HEK293T (cell line): ENCODE data around the gene TRIM33.

Source experiments
- CTCF ChIA-PET: fragments of 350-600 bp; formaldehyde crosslinking; extraction: SDS; loops from one replicate; lab custom pipeline; 2021; ENCODE audit warnings: antibody characterized with exemption, inconsistent platforms; lab: Yijun Ruan, JAX
- POLR2A ChIA-PET: fragments of 350-600 bp; formaldehyde crosslinking; extraction: SDS; loops from one replicate; lab custom pipeline; 2020; ENCODE audit warnings: antibody characterized with exemption, inconsistent platforms; lab: Yijun Ruan, JAX
- DNase-seq: peaks from one replicate; pipeline ENCODE4 v3.0.0; 2012; ENCODE audit warnings: mixed read lengths; ENCODE audit errors: extremely low spot score
- ARNT ChIP-seq: fragments of 450-650 bp; IDR thresholded peaks from 2 replicates; pipeline ENCODE4 v1.6.1; 2017; ENCODE audit warnings: mild to moderate bottlenecking
- BHLHE40 ChIP-seq: fragments of 450-650 bp; IDR thresholded peaks from 2 replicates; pipeline ENCODE4 v1.6.1; 2016; ENCODE audit warnings: mild to moderate bottlenecking, moderate library complexity, borderline replicate concordance
- CTBP1 ChIP-seq: fragments of 450-650 bp; IDR thresholded peaks from 2 replicates; pipeline ENCODE4 v1.6.1; 2016; ENCODE audit warnings: borderline replicate concordance
- ELF4 ChIP-seq: fragments of 450-650 bp; IDR thresholded peaks from 2 replicates; pipeline ENCODE4 v1.6.1; 2017; ENCODE audit warnings: antibody characterized with exemption
- FOXA1 ChIP-seq: fragments of 450-650 bp; IDR thresholded peaks from 2 replicates; pipeline ENCODE4 v1.6.1; 2016; ENCODE audit warnings: mild to moderate bottlenecking
- FOXK2 ChIP-seq: fragments of 450-650 bp; IDR thresholded peaks from 2 replicates; pipeline ENCODE4 v1.6.1; 2016; ENCODE audit warnings: mild to moderate bottlenecking
- FOXM1 ChIP-seq: fragments of 450-650 bp; IDR thresholded peaks from 2 replicates; pipeline ENCODE4 v1.6.1; 2017; ENCODE audit warnings: mild to moderate bottlenecking, borderline replicate concordance
- HDGF ChIP-seq: fragments of 450-650 bp; IDR thresholded peaks from 2 replicates; pipeline ENCODE4 v1.6.1; 2017; ENCODE audit warnings: antibody characterized with exemption, borderline replicate concordance
- L3MBTL2 ChIP-seq: fragments of 450-650 bp; conservative IDR thresholded peaks from 2 replicates; pipeline ENCODE4 v1.6.1; 2016; ENCODE audit warnings: mild to moderate bottlenecking
- LEF1 ChIP-seq: fragments of 450-650 bp; IDR thresholded peaks from 2 replicates; pipeline ENCODE4 v1.6.1; 2017; ENCODE audit warnings: mild to moderate bottlenecking, borderline replicate concordance
- NFRKB ChIP-seq: fragments of 450-650 bp; IDR thresholded peaks from 2 replicates; pipeline ENCODE4 v1.6.1; 2016; ENCODE audit warnings: mild to moderate bottlenecking, moderate library complexity
- SP1 ChIP-seq: fragments of 450-650 bp; IDR thresholded peaks from 2 replicates; pipeline ENCODE4 v1.6.1; 2017
- SUZ12 ChIP-seq: fragments of 450-650 bp; IDR thresholded peaks from 2 replicates; pipeline ENCODE4 v1.6.1; 2016; ENCODE audit warnings: mild to moderate bottlenecking
- TARDBP ChIP-seq: fragments of 450-650 bp; IDR thresholded peaks from 2 replicates; pipeline ENCODE4 v1.6.1; 2016
- ZNF384 ChIP-seq: fragments of 450-650 bp; IDR thresholded peaks from 2 replicates; pipeline ENCODE4 v1.6.1; 2016
- TF ChIP-seq, protein P1 (sequence below): fragments of 450-650 bp; IDR thresholded peaks from 2 replicates; pipeline ENCODE4 v1.6.1; 2016

The TRIM33 gene

GRCh38 chr1:114470681-114471080 lies 40.3 kb downstream of the TRIM33 start:
- no peak for DNase-seq
- ChIA-PET CTCF (no interaction called here), POLR2A (no interaction called here)
- TF ChIP-seq FOXA1 (no peak), BHLHE40 (no peak), ARNT (no peak), NFRKB (no peak)

- no peak for DNase-seq
- POLR2A ChIA-PET: no interaction called here
- TF ChIP-seq, protein P1, sequence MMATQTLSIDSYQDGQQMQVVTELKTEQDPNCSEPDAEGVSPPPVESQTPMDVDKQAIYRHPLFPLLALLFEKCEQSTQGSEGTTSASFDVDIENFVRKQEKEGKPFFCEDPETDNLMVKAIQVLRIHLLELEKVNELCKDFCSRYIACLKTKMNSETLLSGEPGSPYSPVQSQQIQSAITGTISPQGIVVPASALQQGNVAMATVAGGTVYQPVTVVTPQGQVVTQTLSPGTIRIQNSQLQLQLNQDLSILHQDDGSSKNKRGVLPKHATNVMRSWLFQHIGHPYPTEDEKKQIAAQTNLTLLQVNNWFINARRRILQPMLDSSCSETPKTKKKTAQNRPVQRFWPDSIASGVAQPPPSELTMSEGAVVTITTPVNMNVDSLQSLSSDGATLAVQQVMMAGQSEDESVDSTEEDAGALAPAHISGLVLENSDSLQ: no peak
- no peak for TF ChIP-seq CTBP1
- no peak for TF ChIP-seq FOXM1
- no peak for TF ChIP-seq SUZ12
- no peak for TF ChIP-seq NFRKB
- TF ChIP-seq ARNT: no peak
- no peak for TF ChIP-seq L3MBTL2
- no peak for TF ChIP-seq TARDBP
- no peak for TF ChIP-seq ZNF384
- no peak for TF ChIP-seq HDGF
- TF ChIP-seq LEF1: no peak
- no peak for TF ChIP-seq BHLHE40
- TF ChIP-seq ELF4: no peak
- CTCF ChIA-PET: no interaction called here
Observed at GRCh38 chr1:114468710-114469468, 42.1 kb downstream of the TRIM33 start.

DNA sequence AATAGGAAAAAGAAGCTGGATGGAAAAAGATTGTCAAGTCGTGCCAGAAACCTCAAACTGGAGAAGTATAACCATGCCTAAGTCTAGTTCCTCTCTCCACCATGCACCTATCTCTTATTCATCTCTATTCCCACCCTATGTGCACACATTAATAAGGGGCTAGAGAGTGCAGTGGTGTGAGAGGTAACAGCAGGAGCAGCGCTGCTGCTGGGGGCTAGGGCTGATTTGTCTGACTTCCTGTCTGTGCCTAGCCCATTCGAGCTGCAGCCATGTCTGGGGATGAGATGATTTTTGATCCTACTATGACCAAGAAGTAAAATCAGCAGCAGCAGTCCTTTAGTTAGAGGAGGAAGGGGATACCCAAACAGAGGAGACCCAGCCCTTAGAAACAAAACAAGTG lies 43.0 kb downstream of the TRIM33 start:
- ChIA-PET POLR2A (no interaction called here), CTCF (no interaction called here)
- no peak for DNase-seq
- TF ChIP-seq FOXM1 (no peak), SUZ12 (no peak)

GRCh38 chr1:114467491-114467890 lies 43.5 kb downstream of the TRIM33 start:
- TF ChIP-seq ZNF384: no peak
- TF ChIP-seq FOXM1: no peak
- TF ChIP-seq SP1: no peak
- TF ChIP-seq FOXA1: no peak

GRCh38 chr1:114466334-114467014 lies 44.5 kb downstream of the TRIM33 start:
- DNase-seq: peak; percentile 20
- ChIA-PET CTCF (no interaction called here), POLR2A (no interaction called here)
- no peak for TF ChIP-seq HDGF
- TF ChIP-seq BHLHE40: no peak
- no peak for TF ChIP-seq LEF1
- TF ChIP-seq ELF4: no peak
- no peak for TF ChIP-seq ZNF384
- no peak for TF ChIP-seq CTBP1
- TF ChIP-seq NFRKB: no peak
- TF ChIP-seq SUZ12: no peak

More at GRCh38 chr1:114467491-114467890, 43.5 kb downstream of the TRIM33 start:
- DNase-seq: no peak
- POLR2A ChIA-PET: no interaction called here
- CTCF ChIA-PET: no interaction called here

- no peak for TF ChIP-seq BHLHE40
- TF ChIP-seq ZNF384: no peak
- no peak for TF ChIP-seq FOXM1
- no peak for TF ChIP-seq SUZ12
- no peak for DNase-seq
- CTCF ChIA-PET: interaction anchor here (0.8 kb wide), 1 partner anchor 116 kb away, joined by 3 read pairs; no protein-coding TSS in a partner anchor
- POLR2A ChIA-PET: no interaction called here
Observed at GRCh38 chr1:114462963-114463362, 48.0 kb downstream of the TRIM33 start.

DNA sequence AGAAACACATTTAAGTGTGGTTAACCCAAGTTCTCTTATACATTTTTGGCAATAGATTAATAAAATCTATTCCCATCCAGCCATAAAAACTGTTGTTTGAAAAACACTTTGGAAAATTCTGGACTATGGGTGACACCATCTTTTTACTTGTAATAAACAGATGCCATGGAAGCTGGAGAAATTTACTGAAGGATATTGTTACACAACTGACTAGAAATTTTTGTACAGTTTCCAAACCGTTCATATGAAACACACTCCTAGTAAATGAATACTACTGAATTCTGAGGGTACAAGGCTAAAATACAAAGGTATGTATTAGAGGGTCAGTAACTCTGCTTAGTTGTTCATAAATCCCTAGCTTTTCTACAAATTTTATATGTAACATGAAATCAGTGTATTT lies 48.7 kb downstream of the TRIM33 start:
- POLR2A ChIA-PET: no interaction called here
- no peak for DNase-seq
- CTCF ChIA-PET: interaction anchor here (0.8 kb wide), 1 partner anchor 115 kb away, joined by 3 read pairs; no protein-coding TSS in a partner anchor
- TF ChIP-seq L3MBTL2 (no peak), SUZ12 (no peak), FOXA1 (no peak), ELF4 (no peak), TARDBP (no peak), HDGF (no peak), LEF1 (no peak), FOXK2 (no peak), NFRKB (no peak), FOXM1 (no peak), SP1 (no peak), CTBP1 (no peak), BHLHE40 (no peak), ARNT (no peak), ZNF384 (no peak)
- TF ChIP-seq, protein P1: no peak
